ENCODE data around the gene TCF4.

Gene TCF4

GRCh38 chr18:55384551-55385275 is 203.3 kb downstream of the TCF4 start:
- DNase-seq (ENCODE audit: low read depth): no peak

GRCh38 chr18:55384115-55384514 is 203.9 kb downstream of the TCF4 start:
- no peak for DNase-seq (ENCODE audit: low read depth)

- no peak for DNase-seq (ENCODE audit: low read depth)
Observed at GRCh38 chr18:55382277-55382805, 205.7 kb downstream of the TCF4 start.

GRCh38 chr18:55381277-55381676 is 206.7 kb downstream of the TCF4 start:
- no peak for DNase-seq (ENCODE audit: low read depth)

- DNase-seq (ENCODE audit: low read depth): no peak
Observed at GRCh38 chr18:55380589-55380988, 207.4 kb downstream of the TCF4 start.

- DNase-seq (ENCODE audit: low read depth): no peak
Observed at GRCh38 chr18:55376387-55376786, 211.6 kb downstream of the TCF4 start.

- DNase-seq (ENCODE audit: low read depth): no peak
Observed at GRCh38 chr18:55375930-55376329, 212.1 kb downstream of the TCF4 start.

- DNase-seq (ENCODE audit: low read depth): no peak
Observed at GRCh38 chr18:55374741-55375140, 213.3 kb downstream of the TCF4 start.

GRCh38 chr18:55372209-55372608 is 215.8 kb downstream of the TCF4 start:
- no peak for DNase-seq (ENCODE audit: low read depth)

GRCh38 chr18:55370936-55371335 is 217.1 kb downstream of the TCF4 start:
- no peak for DNase-seq (ENCODE audit: low read depth)

GRCh38 chr18:55369346-55369745 is 218.6 kb downstream of the TCF4 start:
- no peak for DNase-seq (ENCODE audit: low read depth)

GRCh38 chr18:55365342-55365741 is 222.7 kb downstream of the TCF4 start:
- DNase-seq (ENCODE audit: low read depth): no peak

GRCh38 chr18:55362303-55362702 is 225.7 kb downstream of the TCF4 start:
- DNase-seq (ENCODE audit: low read depth): no peak

GRCh38 chr18:55361492-55362250 is 226.3 kb downstream of the TCF4 start:
- DNase-seq (ENCODE audit: low read depth): no peak

GRCh38 chr18:55360061-55360460 is 227.9 kb downstream of the TCF4 start:
- no peak for DNase-seq (ENCODE audit: low read depth)

- DNase-seq (ENCODE audit: low read depth): no peak
Observed at GRCh38 chr18:55356815-55357214, 231.2 kb downstream of the TCF4 start.

- no peak for DNase-seq (ENCODE audit: low read depth)
Observed at GRCh38 chr18:55355223-55355622, 232.8 kb downstream of the TCF4 start.

- no peak for DNase-seq (ENCODE audit: low read depth)
Observed at GRCh38 chr18:55354795-55355194, 233.2 kb downstream of the TCF4 start.

- no peak for DNase-seq (ENCODE audit: low read depth)
Observed at GRCh38 chr18:55353806-55354205, 234.2 kb downstream of the TCF4 start.

- no peak for DNase-seq (ENCODE audit: low read depth)
Observed at GRCh38 chr18:55353391-55353790, 234.6 kb downstream of the TCF4 start.

- DNase-seq (ENCODE audit: low read depth): no peak
Observed at GRCh38 chr18:55351980-55352714, 235.8 kb downstream of the TCF4 start.

- DNase-seq (ENCODE audit: low read depth): no peak
Observed at GRCh38 chr18:55351241-55351691, 236.7 kb downstream of the TCF4 start.

GRCh38 chr18:55349685-55350084 is 238.3 kb downstream of the TCF4 start:
- no peak for DNase-seq (ENCODE audit: low read depth)

All from activated T-cell treated with anti-CD3 and anti-CD28 coated beads for 1 hour (primary cell).